A673 (cell line): ENCODE measurements around the gene SPINK7. TPM values are rescaled to one million over a fixed set of nuclear protein-coding genes. Genes with fewer than 3 reads are reported as not detected.
"Not testable (repeated sequence)": the region's sequence is repeated elsewhere in the genome, so short reads cannot be mapped to it uniquely, and the experiment has no call there.

Experiments
- Bru-seq: library from RNA; stranded (reverse); fragments of 400-500 nt; gene quantifications from one replicate; lab custom pipeline; 2021; lab: Mats Ljungman, UMichigan
- BruChase-seq, 2 experiments: library from RNA; stranded (reverse); fragments of 400-500 nt; gene quantifications; one replicate each; lab custom pipeline; 2021; lab: Mats Ljungman, UMichigan
- BruUV-seq: library from RNA; stranded (reverse); fragments of 400-500 nt; replicated peaks from 2 replicates; lab custom pipeline; 2021; lab: Mats Ljungman, UMichigan
- CTCF ChIA-PET: fragments of 300-600 bp; sonication (Branson Sonifier 250); formaldehyde crosslinking; loops from one replicate; lab custom pipeline; 2022; ENCODE audit warnings: antibody characterized with exemption; lab: Charles Lee
- POLR2A ChIA-PET: fragments of 300-600 bp; sonication (Branson Sonifier 250); formaldehyde crosslinking; loops from one replicate; lab custom pipeline; 2022; ENCODE audit warnings: antibody characterized with exemption; ENCODE audit not compliant: low non-redundant PET; lab: Charles Lee
- DNase-seq: peaks from one replicate; pipeline ENCODE4 v3.0.0-alpha.2; 2015; ENCODE audit warnings: low spot score
- H3K27ac ChIP-seq: fragments of 200-600 bp; sonication (generic); 2 replicates; pipeline ENCODE4 v1.5.1; 2016; ENCODE audit warnings: mixed run types, low read depth, mild to moderate bottlenecking, mixed read lengths, antibody characterized with exemption, low read length; ENCODE audit not compliant: poor library complexity, severe bottlenecking
- H3K27me3 ChIP-seq: fragments of 200-600 bp; sonication (generic); replicated peaks from 2 replicates; pipeline ENCODE4 v1.6.1; 2017; ENCODE audit warnings: mixed run types, low read depth, mild to moderate bottlenecking, mixed read lengths, antibody characterized with exemption, low read length; ENCODE audit not compliant: insufficient read depth, poor library complexity
- H3K36me3 ChIP-seq: fragments of 200-600 bp; sonication (generic); 2 replicates; pipeline ENCODE4 v1.6.1; 2016; ENCODE audit warnings: mixed run types, mild to moderate bottlenecking, mixed read lengths, antibody characterized with exemption, low read length; ENCODE audit not compliant: insufficient read depth, poor library complexity, severe bottlenecking
- H3K4me1 ChIP-seq: fragments of 200-600 bp; sonication (generic); 2 replicates; pipeline ENCODE4 v1.6.1; 2017; ENCODE audit warnings: mixed run types, mild to moderate bottlenecking, mixed read lengths, antibody characterized with exemption, low read length; ENCODE audit not compliant: insufficient read depth, poor library complexity, severe bottlenecking
- H3K4me3 ChIP-seq: fragments of 200-600 bp; sonication (generic); 2 replicates; pipeline ENCODE4 v1.5.1; 2016; ENCODE audit warnings: low read depth, mixed run types, mild to moderate bottlenecking, mixed read lengths, low read length; ENCODE audit not compliant: poor library complexity, severe bottlenecking
- H3K9me3 ChIP-seq: fragments of 200-600 bp; sonication (generic); 2 replicates; pipeline ENCODE4 v1.6.1; 2016; ENCODE audit warnings: mixed run types, low read depth, mild to moderate bottlenecking, mixed read lengths, antibody characterized with exemption, low read length; ENCODE audit not compliant: poor library complexity, severe bottlenecking
- EZH2 ChIP-seq: fragments of 200-600 bp; sonication (generic); IDR thresholded peaks from 2 replicates; pipeline ENCODE4 v1.6.1; 2017; ENCODE audit warnings: borderline replicate concordance, low read depth, mild to moderate bottlenecking, mixed read lengths, antibody characterized with exemption, low read length; ENCODE audit not compliant: poor library complexity, severe bottlenecking
- intact Hi-C: fragments of 100-400 bp; cut with micrococcal nuclease; formaldehyde crosslinking; loops from one replicate; pipeline ENCODE4 v1.10.0; 2022; ENCODE audit not compliant: unreplicated experiment
- long read RNA-seq: library from polyadenylated mRNA; stranded (forward); transcript quantifications from one replicate; pipeline ENCODE4 v2.0.0, GENCODE V29; 2022
- total RNA-seq: library from RNA; stranded (reverse); gene quantifications from 2 replicates; pipeline ENCODE4 v1.2.3, GENCODE V29; 2021
- TF ChIP-seq, protein P1 (sequence below): fragments of 300-800, 200-600 bp; sonication (generic); conservative IDR thresholded peaks from 2 replicates; pipeline ENCODE4 v1.5.1; 2017; ENCODE audit warnings: low read depth, mild to moderate bottlenecking, antibody characterized with exemption, low read length, moderate library complexity, mixed read lengths

Gene SPINK7
- total RNA-seq: not detected in 2 replicates
- not detected for Bru-seq, nascent RNA
- BruChase-seq, experiment 1, labeled RNA remaining after a 2-hour chase: not detected
- not detected for BruChase-seq, experiment 2, labeled RNA remaining after a 6-hour chase
- long read RNA-seq: 0 reads

- intact Hi-C loops: no loop called here
- Histone ChIP-seq H3K4me3 (no peak within 1 kb of the TSS), H3K27ac (no peak within 1 kb of the TSS), H3K4me1 (no peaks in the 10 kb centered on the region), H3K9me3 (no peaks in the 10 kb centered on the region), H3K36me3 (no peaks in the 10 kb centered on the region), H3K27me3 (peaks cover 4% of the 10 kb centered on the region)
- DNase-seq: no peak
- ChIA-PET CTCF (no interaction called here), POLR2A (no interaction called here)
- TF ChIP-seq EZH2: no peak
- TF ChIP-seq, protein P1, sequence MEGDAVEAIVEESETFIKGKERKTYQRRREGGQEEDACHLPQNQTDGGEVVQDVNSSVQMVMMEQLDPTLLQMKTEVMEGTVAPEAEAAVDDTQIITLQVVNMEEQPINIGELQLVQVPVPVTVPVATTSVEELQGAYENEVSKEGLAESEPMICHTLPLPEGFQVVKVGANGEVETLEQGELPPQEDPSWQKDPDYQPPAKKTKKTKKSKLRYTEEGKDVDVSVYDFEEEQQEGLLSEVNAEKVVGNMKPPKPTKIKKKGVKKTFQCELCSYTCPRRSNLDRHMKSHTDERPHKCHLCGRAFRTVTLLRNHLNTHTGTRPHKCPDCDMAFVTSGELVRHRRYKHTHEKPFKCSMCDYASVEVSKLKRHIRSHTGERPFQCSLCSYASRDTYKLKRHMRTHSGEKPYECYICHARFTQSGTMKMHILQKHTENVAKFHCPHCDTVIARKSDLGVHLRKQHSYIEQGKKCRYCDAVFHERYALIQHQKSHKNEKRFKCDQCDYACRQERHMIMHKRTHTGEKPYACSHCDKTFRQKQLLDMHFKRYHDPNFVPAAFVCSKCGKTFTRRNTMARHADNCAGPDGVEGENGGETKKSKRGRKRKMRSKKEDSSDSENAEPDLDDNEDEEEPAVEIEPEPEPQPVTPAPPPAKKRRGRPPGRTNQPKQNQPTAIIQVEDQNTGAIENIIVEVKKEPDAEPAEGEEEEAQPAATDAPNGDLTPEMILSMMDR: no peak
- no TSS peak for BruUV-seq
Observed at GRCh38 chr5:148312153-148312552, at the start of gene SPINK7. Gene SPINK7 (plus strand): TSS chr5:148312423. CDS start chr5:148312484, 61 bp downstream.

DNA sequence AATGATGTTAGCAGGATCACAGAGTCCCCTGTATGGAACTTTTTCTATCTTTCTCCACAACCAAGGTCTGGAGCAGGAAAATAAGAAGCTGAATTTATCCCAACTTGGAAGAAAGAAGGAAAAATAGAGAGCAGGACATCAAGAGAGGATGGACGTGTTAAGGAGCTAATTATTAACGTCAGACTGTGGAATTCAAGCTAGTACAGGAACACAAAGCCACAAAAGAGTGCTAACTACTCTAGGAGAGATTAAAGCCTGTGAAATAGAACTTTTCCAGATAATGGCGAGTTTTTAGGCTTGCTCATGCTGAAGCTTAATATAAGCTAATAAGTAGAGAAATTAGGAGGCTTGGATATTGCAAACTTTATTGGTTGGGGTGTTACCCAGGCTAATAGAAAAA lies 44.3 kb upstream of the SPINK7 start:
- BruUV-seq: no TSS peak
- peaks cover 7% of the 10 kb centered on the region for H3K9me3 ChIP-seq
- H3K27ac ChIP-seq: no peak overlapping the region
- H3K36me3 ChIP-seq: no peaks in the 10 kb centered on the region
- CTCF ChIA-PET: no interaction called here
- intact Hi-C loops: no loop called here
- TF ChIP-seq EZH2: no peak
- TF ChIP-seq, protein P1: no peak
- no peaks in the 10 kb centered on the region for H3K4me1 ChIP-seq
- no peak for DNase-seq
- no peak overlapping the region for H3K4me3 ChIP-seq
- H3K27me3 ChIP-seq: no peaks in the 10 kb centered on the region
- POLR2A ChIA-PET: no interaction called here

DNA sequence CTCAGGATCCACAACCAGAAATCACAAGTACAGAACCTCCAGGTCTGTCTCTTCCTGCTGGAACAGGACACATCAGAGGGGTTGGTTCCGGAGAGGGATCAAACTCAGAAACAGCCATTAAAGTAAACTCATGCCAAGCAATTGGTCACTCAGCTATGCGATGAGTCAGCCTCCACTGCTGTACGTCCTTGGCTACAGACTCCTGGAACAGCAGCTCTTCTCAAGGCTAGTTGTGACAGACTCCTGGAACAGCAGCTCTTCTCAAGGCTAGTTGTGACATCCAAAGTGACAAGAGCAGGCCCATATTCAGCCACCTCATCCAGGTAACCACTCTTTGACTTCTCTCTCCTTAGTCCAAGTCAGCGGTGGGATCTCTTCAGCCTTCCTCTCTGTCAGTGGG lies 43.7 kb upstream of the SPINK7 start, which contains the start of gene SPINK13:
Gene SPINK13, plus strand, starts transcription at position 229 of the 400 bp plus-strand sequence. CDS start 1,279 bp downstream, outside the sequence.
- no peak for DNase-seq
- ChIA-PET CTCF (no interaction called here), POLR2A (no interaction called here)
- H3K36me3 ChIP-seq: no peaks in the 10 kb centered on the region
- TF ChIP-seq EZH2: no peak
- TF ChIP-seq, protein P1: no peak
- H3K4me1 ChIP-seq: no peaks in the 10 kb centered on the region
- H3K27me3 ChIP-seq: no peaks in the 10 kb centered on the region
- H3K27ac ChIP-seq: no peak within 1 kb of the TSS
- no TSS peak for BruUV-seq
- no peak within 1 kb of the TSS for H3K4me3 ChIP-seq
- intact Hi-C loops: no loop called here
- peaks cover 7% of the 10 kb centered on the region for H3K9me3 ChIP-seq

GRCh38 chr5:148275129-148275528 lies 37.1 kb upstream of the SPINK7 start:
- H3K4me1 ChIP-seq, intact Hi-C loops, H3K27ac ChIP-seq, BruUV-seq, H3K4me3 ChIP-seq, POLR2A ChIA-PET, H3K27me3 ChIP-seq, DNase-seq, H3K9me3 ChIP-seq, CTCF ChIA-PET, H3K36me3 ChIP-seq: not testable (repeated sequence)

GRCh38 chr5:148280893-148281292 lies 31.3 kb upstream of the SPINK7 start:
- POLR2A ChIA-PET, H3K4me1 ChIP-seq, CTCF ChIA-PET, DNase-seq, H3K4me3 ChIP-seq, H3K36me3 ChIP-seq, BruUV-seq, intact Hi-C loops, H3K9me3 ChIP-seq, H3K27ac ChIP-seq: not testable (repeated sequence)
- H3K27me3 ChIP-seq: peaks cover 29% of the 10 kb centered on the region
